Fibroblast of mammary gland (primary cell): ENCODE results near the gene AFTPH.

Source experiments
- DNase-seq: peaks from one replicate; pipeline ENCODE4 v3.0.0-alpha.2; 2010; ENCODE audit warnings: low read depth
- H3K4me3 ChIP-seq: 2 replicates; pipeline ENCODE4 v1.5.1; 2011; ENCODE audit warnings: low read depth, mild to moderate bottlenecking, low read length, moderate library complexity; ENCODE audit not compliant: control insufficient read depth
- TF ChIP-seq, protein P1 (sequence below): conservative IDR thresholded peaks from 2 replicates; pipeline ENCODE4 v1.5.1; 2011; ENCODE audit warnings: low read depth, low read length, inconsistent platforms; ENCODE audit not compliant: control insufficient read depth, insufficient read depth

Gene AFTPH

DNA sequence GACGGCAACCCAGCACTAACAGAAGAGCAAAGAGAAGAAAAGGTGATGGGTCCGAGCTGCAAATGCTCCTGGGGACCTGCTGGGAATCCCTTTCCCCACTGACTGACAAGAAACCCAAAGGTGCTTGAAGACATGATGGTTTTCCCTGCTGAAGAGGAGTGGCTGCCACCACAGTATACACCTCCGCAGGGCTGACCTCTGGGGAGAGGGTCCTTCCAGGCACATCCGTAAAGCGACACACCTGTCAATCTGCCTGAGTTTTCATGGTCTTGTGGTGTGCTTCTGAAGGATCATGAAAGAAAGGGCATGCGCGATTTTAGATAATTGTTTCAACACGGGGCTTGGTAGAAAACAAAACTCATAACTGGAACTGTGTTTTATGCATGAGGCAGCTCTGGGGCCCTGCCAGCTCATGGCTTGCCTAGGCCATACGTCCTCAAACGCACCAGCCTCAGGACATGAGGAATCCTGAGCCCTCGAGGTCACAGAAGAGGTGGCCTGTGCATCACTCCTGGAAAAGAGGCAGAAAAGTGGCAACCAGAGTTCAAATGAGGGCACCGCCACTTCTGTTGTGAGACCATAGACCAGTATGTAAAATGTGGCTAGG, 77.8 kb downstream of the AFTPH start:
- H3K4me3 ChIP-seq: no peak overlapping the region
- TF ChIP-seq, protein P1, sequence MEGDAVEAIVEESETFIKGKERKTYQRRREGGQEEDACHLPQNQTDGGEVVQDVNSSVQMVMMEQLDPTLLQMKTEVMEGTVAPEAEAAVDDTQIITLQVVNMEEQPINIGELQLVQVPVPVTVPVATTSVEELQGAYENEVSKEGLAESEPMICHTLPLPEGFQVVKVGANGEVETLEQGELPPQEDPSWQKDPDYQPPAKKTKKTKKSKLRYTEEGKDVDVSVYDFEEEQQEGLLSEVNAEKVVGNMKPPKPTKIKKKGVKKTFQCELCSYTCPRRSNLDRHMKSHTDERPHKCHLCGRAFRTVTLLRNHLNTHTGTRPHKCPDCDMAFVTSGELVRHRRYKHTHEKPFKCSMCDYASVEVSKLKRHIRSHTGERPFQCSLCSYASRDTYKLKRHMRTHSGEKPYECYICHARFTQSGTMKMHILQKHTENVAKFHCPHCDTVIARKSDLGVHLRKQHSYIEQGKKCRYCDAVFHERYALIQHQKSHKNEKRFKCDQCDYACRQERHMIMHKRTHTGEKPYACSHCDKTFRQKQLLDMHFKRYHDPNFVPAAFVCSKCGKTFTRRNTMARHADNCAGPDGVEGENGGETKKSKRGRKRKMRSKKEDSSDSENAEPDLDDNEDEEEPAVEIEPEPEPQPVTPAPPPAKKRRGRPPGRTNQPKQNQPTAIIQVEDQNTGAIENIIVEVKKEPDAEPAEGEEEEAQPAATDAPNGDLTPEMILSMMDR: no peak
- DNase-seq: no peak

DNA sequence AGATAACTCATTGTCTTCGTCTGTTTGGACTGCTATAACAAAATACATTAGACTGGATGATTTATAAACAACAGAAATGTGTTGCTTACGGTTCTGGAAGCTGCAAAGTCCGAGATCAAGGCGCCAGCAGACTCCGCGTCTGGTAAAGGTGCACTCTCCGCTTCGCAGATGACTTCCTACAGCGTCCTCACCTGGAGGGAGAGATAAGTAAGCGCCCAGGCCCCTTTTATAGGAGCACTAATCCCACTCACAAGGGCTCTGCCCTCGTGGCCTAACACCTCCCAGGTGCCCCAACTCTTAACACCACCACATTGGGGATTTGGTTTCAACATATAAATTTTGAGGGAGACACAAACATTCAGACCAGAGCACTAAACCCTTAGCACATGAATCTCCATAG, 78.3 kb downstream of the AFTPH start:
- TF ChIP-seq, protein P1: no peak
- H3K4me3 ChIP-seq: no peak overlapping the region
- no peak for DNase-seq

DNA sequence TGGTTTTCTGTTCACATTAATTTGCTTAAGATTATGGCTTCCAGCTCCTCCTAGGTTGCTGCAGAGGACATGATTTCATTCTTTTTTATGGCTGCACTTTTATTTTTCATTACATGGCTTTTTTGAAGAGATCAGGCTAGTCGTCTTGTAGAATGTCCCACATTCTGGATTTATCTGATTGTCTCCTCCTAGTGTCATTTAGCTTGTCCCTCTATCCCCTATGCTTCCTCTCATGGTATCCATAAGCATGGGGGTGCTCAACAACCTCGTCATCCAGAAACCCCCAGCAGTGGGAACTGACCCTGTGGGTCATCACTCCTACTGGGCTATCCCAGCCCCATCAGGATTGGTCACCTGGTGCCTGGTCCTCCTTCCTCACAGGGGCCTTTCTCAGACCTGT, 80.0 kb downstream of the AFTPH start:
- TF ChIP-seq, protein P1: no peak
- no peak overlapping the region for H3K4me3 ChIP-seq
- DNase-seq: no peak

DNA sequence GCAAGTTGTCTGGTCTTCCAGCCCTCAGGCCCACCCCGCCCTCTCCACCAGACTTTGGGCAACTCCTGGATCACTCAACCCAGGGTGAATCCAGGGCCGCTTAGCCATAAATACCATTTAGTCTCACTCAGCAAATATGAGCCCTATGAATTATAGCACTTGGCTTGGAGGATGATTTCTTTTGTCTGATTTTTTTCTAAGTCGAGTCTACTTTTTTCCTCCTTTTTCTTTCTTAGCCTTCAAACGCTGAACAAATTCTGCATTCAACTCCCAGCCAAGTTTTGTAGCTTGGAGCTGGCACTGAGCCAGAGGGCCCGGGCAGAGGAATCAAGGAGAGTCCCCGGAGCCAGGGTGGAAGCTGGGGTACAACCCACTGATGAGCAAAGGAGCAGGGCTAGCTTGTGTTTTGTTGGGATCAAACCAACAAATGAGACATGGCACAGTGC, 80.9 kb downstream of the AFTPH start:
- TF ChIP-seq, protein P1: no peak
- no peak overlapping the region for H3K4me3 ChIP-seq
- DNase-seq: peak; percentile 70

DNA sequence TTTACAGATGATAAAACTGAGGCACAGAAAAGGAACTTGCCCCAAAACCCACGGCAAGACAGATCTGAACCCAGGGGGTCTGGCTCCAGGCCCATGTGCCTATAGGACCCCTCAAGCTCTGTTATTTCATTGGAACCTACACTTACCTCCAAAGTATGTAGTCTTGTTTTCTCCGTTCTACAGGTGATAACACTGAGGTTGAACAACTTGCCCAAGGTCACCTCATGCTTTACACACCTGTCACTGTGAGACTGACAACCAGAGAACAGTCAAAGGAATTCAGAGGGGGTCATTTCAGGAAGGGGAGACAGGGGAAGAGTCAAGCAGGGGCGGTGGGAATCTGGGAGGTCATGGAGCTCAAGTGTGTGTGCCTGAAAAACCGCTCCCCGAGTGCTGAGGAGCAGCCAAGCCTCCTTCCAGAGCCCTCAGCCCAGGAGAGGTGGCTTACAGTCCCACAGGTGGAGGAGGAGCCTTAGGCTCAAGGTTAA, 81.9 kb downstream of the AFTPH start:
- H3K4me3 ChIP-seq: no peak overlapping the region
- TF ChIP-seq, protein P1: no peak
- DNase-seq: no peak

DNA sequence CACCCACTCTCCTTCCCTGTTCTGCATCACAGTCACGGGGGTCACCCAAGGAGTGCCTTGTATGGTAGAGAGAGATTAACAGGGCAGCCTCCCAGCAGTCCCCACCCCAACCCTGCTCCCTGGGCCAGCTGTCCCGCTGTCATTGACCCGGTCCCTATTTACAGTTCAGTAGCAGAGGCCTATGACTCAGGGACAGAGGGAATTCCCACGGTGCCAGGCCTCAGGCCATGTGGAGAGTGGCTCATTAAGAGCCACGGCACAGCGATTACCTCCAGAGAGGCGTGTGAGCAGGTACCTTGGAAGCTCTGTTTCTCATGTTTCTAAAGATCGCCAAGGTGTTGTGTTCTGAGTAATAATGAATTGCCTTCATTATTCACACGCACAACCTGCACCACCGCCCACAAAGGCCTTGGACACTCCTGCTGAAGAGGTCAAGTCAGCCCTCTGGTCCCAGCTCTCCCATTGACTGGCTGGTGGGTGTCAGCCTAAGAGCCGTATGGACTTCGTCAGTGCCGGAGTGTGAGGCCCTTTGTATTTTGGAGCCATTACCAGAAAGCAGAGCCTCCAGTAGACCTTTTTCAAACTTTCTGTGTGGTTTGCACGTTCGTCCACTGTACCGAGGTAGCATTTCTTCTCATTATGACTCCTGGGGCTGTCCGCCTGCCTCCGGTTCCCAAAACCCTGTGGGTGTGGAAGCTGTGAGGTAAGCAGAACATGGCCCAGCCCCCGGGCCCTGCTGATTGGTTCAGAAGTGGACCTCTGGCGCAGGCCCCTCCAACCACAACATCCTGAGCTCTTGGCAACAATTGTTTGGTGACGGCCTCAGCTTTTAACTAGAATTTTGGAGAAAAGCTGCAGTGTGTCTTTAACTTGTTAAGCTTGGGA, 82.6 kb downstream of the AFTPH start:
- peak; percentile 84 for DNase-seq
- H3K4me3 ChIP-seq: peak overlapping the region; percentile 13
- TF ChIP-seq, protein P1: no peak
